Fibroblast of skin of right quadriceps (primary cell): ENCODE data around the gene CHP2.
"Not testable (repeated sequence)": the region's sequence is repeated elsewhere in the genome, so short reads cannot be mapped to it uniquely, and the experiment has no call there.

Experiments
- DNase-seq: peaks from one replicate; pipeline ENCODE4 v3.0.0-alpha.2; 2013

CHP2 gene

GRCh38 chr16:23748630-23749029 lies 6.2 kb upstream of the CHP2 start:
- no peak for DNase-seq

DNA sequence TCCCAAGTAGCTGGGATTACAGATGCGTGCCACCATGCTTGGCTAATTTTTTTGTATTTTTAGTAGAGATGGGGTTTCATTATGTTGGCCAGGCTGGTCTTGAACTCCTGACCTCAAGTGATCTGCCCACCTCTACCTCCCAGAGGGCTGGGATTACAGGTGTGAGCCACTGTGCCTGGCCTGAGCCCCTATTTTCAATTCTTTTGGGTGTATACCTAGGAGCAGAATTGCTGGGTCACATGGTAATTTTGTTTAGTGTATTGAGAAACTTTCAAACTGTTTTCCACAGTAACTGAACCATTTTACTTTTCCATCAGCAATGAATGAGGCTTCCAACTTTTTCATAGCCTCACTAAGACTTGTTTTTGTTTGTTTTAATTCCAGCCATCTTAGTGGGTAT lies 3.8 kb upstream of the CHP2 start:
- not testable (repeated sequence) for DNase-seq

- DNase-seq, result no peak
Measured at GRCh38 chr16:23753908-23754593, 775 bp upstream of the CHP2 start.

GRCh38 chr16:23755484-23755809 lies 621 bp downstream of the CHP2 start:
- DNase-seq, result no peak

DNA sequence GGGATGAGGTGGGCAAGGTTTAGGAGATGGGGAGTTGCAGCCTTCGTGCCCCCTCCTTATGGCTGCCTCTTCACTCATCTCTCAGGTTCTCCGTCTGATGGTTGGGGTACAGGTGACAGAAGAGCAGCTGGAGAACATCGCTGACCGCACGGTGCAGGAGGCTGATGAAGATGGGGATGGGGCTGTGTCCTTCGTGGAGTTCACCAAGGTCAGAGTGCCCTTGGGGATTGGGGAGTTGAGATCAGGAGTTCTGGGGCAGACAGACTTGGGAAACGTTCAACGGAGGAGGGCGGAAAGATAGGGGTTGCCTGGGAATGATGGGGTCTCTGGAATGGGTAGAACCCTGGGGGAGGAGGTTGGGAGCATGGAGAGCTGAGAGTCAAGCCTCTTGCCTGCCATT lies 2.3 kb downstream of the CHP2 start:
- no peak for DNase-seq

DNA sequence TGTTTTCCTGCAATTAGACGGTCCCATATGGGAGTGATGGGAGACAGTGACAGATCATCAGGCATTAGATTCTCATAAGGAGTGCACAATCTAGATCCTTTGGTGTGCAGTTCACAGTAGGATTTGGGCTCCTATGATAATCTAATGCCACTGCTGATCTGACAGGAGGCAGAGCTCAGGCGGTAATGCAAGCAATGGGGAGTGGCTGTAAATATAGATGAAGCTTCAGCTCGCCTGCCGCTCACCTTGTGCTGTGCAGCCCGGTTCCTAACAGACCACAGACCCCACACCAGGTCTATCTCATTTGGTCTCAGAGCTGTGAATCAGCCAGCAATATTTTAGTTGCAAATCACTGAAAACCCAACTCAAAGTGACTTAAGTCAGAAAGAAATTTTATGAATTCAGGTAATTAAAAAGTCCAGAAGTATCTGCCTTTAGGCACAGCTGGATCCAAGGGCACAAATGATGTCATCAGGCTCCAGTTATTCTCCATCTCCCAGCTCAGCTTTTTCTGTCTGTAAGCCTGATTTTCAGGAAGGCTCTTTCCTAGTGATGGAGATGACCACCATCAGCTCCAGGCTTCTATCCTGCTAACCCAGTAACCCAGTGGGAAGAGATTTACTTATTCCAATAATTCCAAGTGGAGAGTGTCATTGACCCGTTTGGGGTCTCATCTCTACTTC lies 3.3 kb downstream of the CHP2 start:
- DNase-seq, result no peak

GRCh38 chr16:23765933-23766332 lies 11.1 kb downstream of the CHP2 start:
- no peak for DNase-seq

DNA sequence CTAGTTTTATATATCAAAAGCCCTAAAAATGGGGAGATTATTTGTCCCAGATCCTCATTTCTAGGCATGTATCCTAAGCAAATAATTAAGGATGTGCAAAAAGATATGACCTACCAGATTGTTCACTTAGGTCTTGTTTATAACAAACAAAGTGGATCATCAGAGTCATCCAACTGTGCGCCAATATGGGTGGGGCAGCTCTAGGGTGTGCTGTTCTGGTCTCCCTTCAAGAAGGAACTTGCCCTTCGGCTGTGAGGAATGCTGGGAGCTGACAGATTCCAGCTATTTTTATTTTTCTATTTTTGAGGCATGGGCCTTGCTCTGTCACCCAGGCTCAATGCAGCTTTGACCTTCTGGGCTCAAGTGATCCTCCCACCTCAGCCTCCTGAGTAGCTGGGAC lies 13.8 kb downstream of the CHP2 start:
- DNase-seq, result no peak

- DNase-seq, result no peak
Measured at GRCh38 chr16:23771027-23771426, 16.2 kb downstream of the CHP2 start.

DNA sequence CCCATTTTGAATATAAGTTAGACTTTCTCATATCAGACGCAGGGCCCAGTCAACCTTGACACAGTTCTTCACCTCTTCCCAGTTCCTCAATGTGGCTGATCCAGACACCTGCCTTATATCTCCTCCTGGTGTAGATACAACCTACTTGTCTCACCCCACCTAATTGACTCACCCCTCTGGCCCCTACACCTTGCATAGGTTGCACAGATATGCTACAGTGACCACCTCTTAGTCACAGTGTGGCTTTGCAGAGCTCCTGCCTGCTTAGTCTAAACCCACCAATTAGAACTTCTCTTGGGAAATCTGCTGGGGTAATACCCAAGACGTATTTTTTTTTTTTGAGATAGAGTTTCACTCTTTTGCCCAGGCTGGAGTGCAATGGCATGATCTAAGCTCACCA lies 16.8 kb downstream of the CHP2 start:
- DNase-seq, result no peak

GRCh38 chr16:23773339-23773738 lies 18.5 kb downstream of the CHP2 start:
- DNase-seq, result no peak

DNA sequence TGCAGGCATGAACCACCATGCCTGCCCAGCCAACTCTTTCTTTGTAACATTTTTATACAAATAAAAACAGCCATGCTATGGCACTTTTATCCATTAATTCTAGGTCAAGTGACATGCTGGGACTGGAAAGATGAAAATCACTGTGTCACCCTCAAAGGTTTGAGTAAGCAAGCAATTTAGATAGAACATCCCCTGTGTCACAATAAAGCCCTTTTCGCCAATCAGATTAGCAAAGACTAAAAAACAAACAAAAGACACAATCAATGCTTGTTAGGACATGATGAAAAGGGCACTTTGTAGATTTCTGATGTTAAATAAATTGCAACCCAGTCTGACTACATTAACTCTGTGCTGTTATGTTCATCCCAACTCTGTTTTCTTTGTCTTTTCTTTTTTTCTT lies 26.4 kb downstream of the CHP2 start:
- DNase-seq, result no peak

GRCh38 chr16:23784811-23785447 lies 30.1 kb downstream of the CHP2 start:
- DNase-seq, result no peak

GRCh38 chr16:23785842-23786241 lies 31.0 kb downstream of the CHP2 start:
- no peak for DNase-seq

DNA sequence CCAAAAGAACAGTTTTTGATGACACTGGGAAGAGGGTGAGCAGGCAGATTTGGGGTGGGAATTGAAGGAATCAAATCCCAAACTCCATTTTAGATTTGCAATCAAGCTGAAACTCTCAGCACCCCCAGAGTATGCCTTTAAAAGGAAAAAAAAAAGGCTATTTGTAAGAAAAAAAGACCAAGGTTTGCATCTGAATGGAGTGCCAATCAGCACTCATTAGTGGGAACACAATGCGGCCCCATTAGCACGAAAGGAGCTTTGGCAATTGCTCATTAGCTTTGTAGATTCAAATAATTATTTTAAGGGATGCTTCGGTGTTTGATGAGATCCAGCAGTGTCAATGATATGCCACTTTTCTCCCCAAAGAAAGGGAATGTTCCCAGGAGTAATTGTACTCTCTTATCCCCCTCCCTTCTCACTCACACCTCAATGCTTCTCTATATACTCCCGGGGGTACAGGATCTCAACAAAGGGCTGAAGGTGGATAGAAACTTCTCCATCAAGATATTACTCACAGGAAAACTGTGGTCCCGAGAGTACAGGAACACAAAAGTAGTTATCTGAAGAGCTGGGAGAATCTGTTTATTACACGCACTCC lies 32.2 kb downstream of the CHP2 start:
- no peak for DNase-seq

- DNase-seq, result no peak
Measured at GRCh38 chr16:23788685-23789084, 33.9 kb downstream of the CHP2 start.

DNA sequence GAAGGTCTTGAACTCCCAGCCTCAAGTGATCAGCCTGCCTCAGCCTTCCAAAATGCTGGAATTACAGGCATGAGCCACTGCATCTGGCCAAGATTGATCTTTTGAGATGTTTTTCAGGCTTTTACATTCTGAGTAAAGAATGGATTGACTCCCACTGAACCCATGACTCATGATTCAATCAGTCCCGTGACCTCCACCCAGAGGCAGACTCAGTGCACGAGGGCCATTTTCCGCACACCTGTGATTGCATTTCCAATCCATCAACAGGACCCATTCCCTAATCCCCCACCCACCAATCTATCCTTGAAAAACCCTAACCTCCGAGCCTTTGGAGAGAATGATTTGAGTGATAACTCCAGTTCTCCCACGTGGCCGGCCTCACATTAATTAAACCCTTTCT lies 40.6 kb downstream of the CHP2 start:
- no peak for DNase-seq

- DNase-seq, result no peak
Measured at GRCh38 chr16:23796941-23797340, 42.1 kb downstream of the CHP2 start.

DNA sequence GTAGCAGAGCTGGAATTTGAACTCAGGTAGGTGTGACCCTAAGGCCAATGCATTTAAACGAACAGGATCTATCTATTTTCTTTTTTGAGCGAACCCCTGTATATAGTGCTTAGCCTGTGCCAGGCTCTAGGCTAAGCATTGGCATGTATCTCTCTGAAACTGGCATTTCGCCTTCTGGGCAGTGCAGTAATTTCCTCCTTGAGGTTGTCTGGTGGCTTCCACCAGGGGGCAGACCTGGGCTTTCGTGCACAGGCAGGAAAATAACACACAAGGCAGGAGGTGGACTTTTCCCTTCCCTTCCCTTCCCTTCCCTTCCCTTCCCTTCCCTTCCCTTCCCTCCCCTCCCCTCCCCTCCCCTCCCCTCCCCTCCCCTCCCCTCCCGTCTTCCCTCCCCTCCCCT lies 46.6 kb downstream of the CHP2 start:
- peak; percentile 47 for DNase-seq

DNA sequence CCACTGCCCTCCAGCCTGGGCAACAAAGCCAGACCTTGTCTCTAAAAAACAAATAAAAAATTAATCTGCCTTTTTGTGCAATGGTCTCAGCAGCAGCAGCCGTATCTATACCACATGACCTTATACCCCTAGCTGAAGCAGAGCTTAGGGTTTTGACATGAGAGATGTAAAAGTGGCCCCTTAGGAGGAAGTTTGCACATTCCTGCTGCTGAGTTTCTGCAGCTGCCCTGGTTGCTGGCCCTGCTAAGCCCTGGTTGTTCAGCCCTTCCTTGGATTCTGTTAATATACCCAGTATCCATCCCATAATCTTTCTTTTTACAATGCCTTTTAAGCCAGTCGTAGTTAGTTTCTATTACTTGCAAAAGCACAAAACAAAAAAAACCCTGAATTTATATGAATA lies 48.0 kb downstream of the CHP2 start:
- DNase-seq, result no peak

- DNase-seq, result no peak
Measured at GRCh38 chr16:23803591-23804123, 48.8 kb downstream of the CHP2 start.

DNA sequence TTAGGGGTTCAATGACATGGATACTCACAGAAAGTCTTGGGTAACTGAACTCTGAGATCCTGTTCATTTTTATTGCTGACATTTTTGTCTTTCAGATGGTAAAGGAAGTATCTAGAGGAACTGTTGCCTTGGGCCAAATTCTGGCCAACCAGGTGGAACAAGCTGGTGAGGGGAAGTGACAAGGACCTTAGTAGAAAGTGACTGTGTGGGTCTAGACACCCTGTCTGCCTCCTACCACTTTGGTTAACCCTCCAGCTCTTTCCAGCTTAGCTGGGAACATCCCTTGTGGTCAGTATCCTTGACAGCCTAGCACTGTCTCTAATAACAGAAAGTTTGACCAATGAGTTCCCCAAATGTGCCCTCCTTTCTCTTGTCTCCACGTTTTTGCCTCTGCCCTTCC lies 52.2 kb downstream of the CHP2 start:
- DNase-seq, result no peak
